Mucosa of stomach (tissue), 1 donor: ENCODE measurements around the gene SSTR1.

Source experiments
- H3K27me3 ChIP-seq: one replicate; pipeline ENCODE4 v1.7.0; 2013; ENCODE audit warnings: mild to moderate bottlenecking, low read length; ENCODE audit not compliant: control insufficient read depth, insufficient read depth
- H3K36me3 ChIP-seq: one replicate; pipeline ENCODE4 v1.7.0; 2013; ENCODE audit warnings: low read length; ENCODE audit not compliant: control insufficient read depth, insufficient read depth
- H3K4me1 ChIP-seq: one replicate; pipeline ENCODE4 v1.7.0; 2013; ENCODE audit warnings: mild to moderate bottlenecking, low read length; ENCODE audit not compliant: control insufficient read depth, insufficient read depth
- H3K4me3 ChIP-seq: one replicate; pipeline ENCODE4 v1.7.0; 2013; ENCODE audit warnings: low read length
- H3K9ac ChIP-seq: one replicate; pipeline ENCODE4 v1.7.0; 2013; ENCODE audit warnings: mild to moderate bottlenecking, low read length, moderate library complexity
- H3K9me3 ChIP-seq: one replicate; pipeline ENCODE4 v1.7.0; 2013; ENCODE audit warnings: mild to moderate bottlenecking, low read length, moderate library complexity; ENCODE audit not compliant: control insufficient read depth
- donor health status: Pancreatic carcinoma.

The SSTR1 gene

GRCh38 chr14:38205119-38205813 lies 2.4 kb upstream of the SSTR1 start:
- Histone ChIP-seq H3K36me3 (peaks cover 3% of the 10 kb centered on the region), H3K4me1 (peaks cover 25% of the 10 kb centered on the region), H3K9me3 (no peaks in the 10 kb centered on the region), H3K27me3 (peaks cover 7% of the 10 kb centered on the region), H3K4me3 (no peak overlapping the region), H3K9ac (no peak overlapping the region)

- Histone ChIP-seq H3K36me3 (peaks cover 3% of the 10 kb centered on the region), H3K9me3 (no peaks in the 10 kb centered on the region), H3K27me3 (peaks cover 12% of the 10 kb centered on the region), H3K4me3 (no peak overlapping the region), H3K9ac (no peak overlapping the region), H3K4me1 (peaks cover 23% of the 10 kb centered on the region)
These were observed 1.6 kb upstream of the SSTR1 start for GRCh38 chr14:38205949-38206665.

GRCh38 chr14:38206689-38207376 lies 871 bp upstream of the SSTR1 start:
- H3K4me3 ChIP-seq = peak overlapping the region; percentile 94

GRCh38 chr14:38207377-38207735 lies 348 bp upstream of the SSTR1 start:
- peak overlapping the region; percentile 94 for H3K4me3 ChIP-seq
- H3K4me1 ChIP-seq = peaks cover 14% of the 10 kb centered on the region
- H3K9me3 ChIP-seq = no peaks in the 10 kb centered on the region
- H3K27me3 ChIP-seq = peaks cover 12% of the 10 kb centered on the region
- peak overlapping the region; percentile 78 for H3K9ac ChIP-seq
- peaks cover 3% of the 10 kb centered on the region for H3K36me3 ChIP-seq

More at GRCh38 chr14:38206689-38207376, 871 bp upstream of the SSTR1 start:
- H3K9ac ChIP-seq = peak overlapping the region; percentile 78
- H3K9me3 ChIP-seq = no peaks in the 10 kb centered on the region
- H3K36me3 ChIP-seq = peaks cover 3% of the 10 kb centered on the region
- peaks cover 12% of the 10 kb centered on the region for H3K27me3 ChIP-seq
- peaks cover 16% of the 10 kb centered on the region for H3K4me1 ChIP-seq

- H3K36me3 ChIP-seq = peaks cover 3% of the 10 kb centered on the region
- peak overlapping the region; percentile 94 for H3K4me3 ChIP-seq
- H3K9me3 ChIP-seq = no peaks in the 10 kb centered on the region
- H3K9ac ChIP-seq = peak overlapping the region; percentile 78
- peaks cover 12% of the 10 kb centered on the region for H3K27me3 ChIP-seq
- peaks cover 14% of the 10 kb centered on the region for H3K4me1 ChIP-seq
These were observed 1.2 kb downstream of the SSTR1 start for GRCh38 chr14:38208618-38209562.

GRCh38 chr14:38209572-38210557 lies 2.2 kb downstream of the SSTR1 start:
- Histone ChIP-seq H3K9ac (peak overlapping the region; percentile 64), H3K36me3 (peaks cover 3% of the 10 kb centered on the region), H3K9me3 (no peaks in the 10 kb centered on the region), H3K27me3 (peaks cover 12% of the 10 kb centered on the region), H3K4me1 (peaks cover 14% of the 10 kb centered on the region), H3K4me3 (peak overlapping the region; percentile 94)

GRCh38 chr14:38210587-38211216 lies 3.0 kb downstream of the SSTR1 start:
- peaks cover 8% of the 10 kb centered on the region for H3K4me1 ChIP-seq
- H3K27me3 ChIP-seq = peaks cover 12% of the 10 kb centered on the region
- H3K9me3 ChIP-seq = no peaks in the 10 kb centered on the region
- peak overlapping the region; percentile 64 for H3K9ac ChIP-seq
- peaks cover 3% of the 10 kb centered on the region for H3K36me3 ChIP-seq
- H3K4me3 ChIP-seq = peak overlapping the region; percentile 94

GRCh38 chr14:38211255-38211735 lies 3.6 kb downstream of the SSTR1 start:
- peaks cover 8% of the 10 kb centered on the region for H3K4me1 ChIP-seq
- peak overlapping the region; percentile 64 for H3K9ac ChIP-seq
- peaks cover 12% of the 10 kb centered on the region for H3K27me3 ChIP-seq
- peaks cover 3% of the 10 kb centered on the region for H3K36me3 ChIP-seq
- H3K9me3 ChIP-seq = no peaks in the 10 kb centered on the region
- peak overlapping the region; percentile 94 for H3K4me3 ChIP-seq

- no peak overlapping the region for H3K4me3 ChIP-seq
These were observed 4.4 kb downstream of the SSTR1 start for GRCh38 chr14:38212111-38212510.

GRCh38 chr14:38213001-38213400 lies 5.3 kb downstream of the SSTR1 start:
- Histone ChIP-seq H3K4me1 (peaks cover 8% of the 10 kb centered on the region), H3K9ac (no peak overlapping the region), H3K9me3 (no peaks in the 10 kb centered on the region), H3K4me3 (no peak overlapping the region), H3K27me3 (peaks cover 12% of the 10 kb centered on the region), H3K36me3 (peaks cover 3% of the 10 kb centered on the region)

More at GRCh38 chr14:38212111-38212510, 4.4 kb downstream of the SSTR1 start:
- Histone ChIP-seq H3K27me3 (peaks cover 12% of the 10 kb centered on the region), H3K36me3 (peaks cover 3% of the 10 kb centered on the region), H3K9ac (no peak overlapping the region), H3K4me1 (peaks cover 8% of the 10 kb centered on the region), H3K9me3 (no peaks in the 10 kb centered on the region)
